ENCODE measurements around the gene ARFRP1.
A peak's percentile ranks its signal among the peaks of the same experiment; 100 is the strongest.

The ARFRP1 gene

GRCh38 chr20:63707558-63708300 is at the start of gene ARFRP1, which contains the start of gene ZGPAT:
TSS of gene ARFRP1 (minus strand) at chr20:63707976. CDS start at chr20:63707091, 885 bp downstream.
TSS of gene ZGPAT (plus strand) at chr20:63708039. CDS start at chr20:63708581, 542 bp downstream.
- DNase-seq (ENCODE audit: low read depth, low spot score): peak; percentile 76

GRCh38 chr20:63756648-63756991 is 48.8 kb upstream of the ARFRP1 start:
- no peak for DNase-seq (ENCODE audit: low read depth, low spot score)

GRCh38 chr20:63755933-63756647 is 48.3 kb upstream of the ARFRP1 start:
- no peak for DNase-seq (ENCODE audit: low read depth, low spot score)

- no peak for DNase-seq (ENCODE audit: low read depth, low spot score)
Measured at GRCh38 chr20:63754008-63754407, 46.2 kb upstream of the ARFRP1 start.

- DNase-seq (ENCODE audit: low read depth, low spot score): no peak
Measured at GRCh38 chr20:63753381-63753780, 45.6 kb upstream of the ARFRP1 start.

GRCh38 chr20:63752411-63753101 is 44.8 kb upstream of the ARFRP1 start:
- DNase-seq (ENCODE audit: low read depth, low spot score): no peak

- no peak for DNase-seq (ENCODE audit: low read depth, low spot score)
Measured at GRCh38 chr20:63751471-63752271, 43.9 kb upstream of the ARFRP1 start.

- no peak for DNase-seq (ENCODE audit: low read depth, low spot score)
Measured at GRCh38 chr20:63750807-63751470, 43.2 kb upstream of the ARFRP1 start.

- DNase-seq (ENCODE audit: low read depth, low spot score): no peak
Measured at GRCh38 chr20:63749597-63750508, 42.1 kb upstream of the ARFRP1 start.

- DNase-seq (ENCODE audit: low read depth, low spot score): no peak
Measured at GRCh38 chr20:63748934-63749270, 41.1 kb upstream of the ARFRP1 start.

GRCh38 chr20:63748070-63748933 is 40.5 kb upstream of the ARFRP1 start:
- DNase-seq (ENCODE audit: low read depth, low spot score): no peak

- DNase-seq (ENCODE audit: low read depth, low spot score): no peak
Measured at GRCh38 chr20:63747622-63748069, 39.9 kb upstream of the ARFRP1 start.

- no peak for DNase-seq (ENCODE audit: low read depth, low spot score)
Measured at GRCh38 chr20:63746751-63747315, 39.1 kb upstream of the ARFRP1 start.

- DNase-seq (ENCODE audit: low read depth, low spot score): no peak
Measured at GRCh38 chr20:63745961-63746731, 38.4 kb upstream of the ARFRP1 start.

GRCh38 chr20:63745424-63745805 is 37.6 kb upstream of the ARFRP1 start:
- no peak for DNase-seq (ENCODE audit: low read depth, low spot score)

- DNase-seq (ENCODE audit: low read depth, low spot score): no peak
Measured at GRCh38 chr20:63744574-63745423, 37.0 kb upstream of the ARFRP1 start.

- no peak for DNase-seq (ENCODE audit: low read depth, low spot score)
Measured at GRCh38 chr20:63744158-63744557, 36.4 kb upstream of the ARFRP1 start.
